GM12878 (cell line): ENCODE measurements around the gene PRR5L. TPM values are rescaled to one million over a fixed set of nuclear protein-coding genes. Genes with fewer than 3 reads are reported as not detected.

Experiments used
- ATAC-seq: fragments of 200-7000 bp; cut with Tn5 transposase; 3 replicates; pipeline ENCODE4 v1.9.1; 2020; ENCODE audit warnings: mild to moderate bottlenecking, moderate library complexity
- BruUV-seq: library from RNA; stranded (reverse); fragments of 400-500 nt; replicated peaks from 2 replicates; lab custom pipeline; 2021; lab: Mats Ljungman, UMichigan
- CTCF ChIA-PET: fragments of 300-600 bp; sonication (Branson Sonifier 250); formaldehyde crosslinking; extraction: SDS; loops from one replicate; lab custom pipeline; 2021; ENCODE audit warnings: inconsistent platforms; lab: Yijun Ruan, JAX
- POLR2A ChIA-PET: fragments of 350-600 bp; formaldehyde crosslinking; extraction: SDS; loops from one replicate; lab custom pipeline; 2021; ENCODE audit warnings: inconsistent platforms; lab: Charles Lee
- RAD21 ChIA-PET: fragments of 300-600 bp; sonication (Branson Sonifier 250); formaldehyde crosslinking; loops from one replicate; lab custom pipeline; 2023; ENCODE audit warnings: antibody characterized with exemption; ENCODE audit not compliant: unreplicated experiment; lab: Charles Lee
- SMC1A ChIA-PET: fragments of 300-600 bp; sonication (Branson Sonifier 250); formaldehyde crosslinking; loops from one replicate; lab custom pipeline; 2023; ENCODE audit not compliant: unreplicated experiment, uncharacterized antibody; lab: Charles Lee
- DNase-seq: peaks from one replicate; pipeline ENCODE4 v3.0.0-alpha.2; 2011; ENCODE audit warnings: low read depth, low spot score
- FAIRE-seq: peaks from 3 replicates; lab custom pipeline; 2011; peaks lifted over from hg19 to GRCh38; lab: Jason Lieb, UNC
- H2AFZ ChIP-seq: 2 replicates; pipeline ENCODE4 v1.6.0; 2011; ENCODE audit warnings: low read depth, low read length, control low read depth; ENCODE audit not compliant: control insufficient read depth
- H3K27ac ChIP-seq: 2 replicates; pipeline ENCODE4 v1.5.1; 2011; ENCODE audit warnings: control low read depth; ENCODE audit not compliant: control insufficient read depth, insufficient read depth
- H3K27me3 ChIP-seq, 2 experiments: replicated peaks in 1 of 2; 2 replicates each; pipeline versions ENCODE4 v1.6.0 to v1.6.1; 2011; ENCODE audit warnings: low read length in 1 of 2; ENCODE audit not compliant: control insufficient read depth in 2 of 2, insufficient read depth in 2 of 2
- H3K36me3 ChIP-seq, 2 experiments: 2 replicates each; pipeline ENCODE4 v1.5.1; 2011; ENCODE audit warnings: low read length in 1 of 2; ENCODE audit not compliant: control insufficient read depth in 2 of 2, insufficient read depth in 2 of 2
- H3K4me1 ChIP-seq: 2 replicates; pipeline ENCODE4 v1.6.1; 2011; ENCODE audit warnings: mild to moderate bottlenecking, low read length, moderate library complexity, mixed read lengths; ENCODE audit not compliant: control insufficient read depth, insufficient read depth
- H3K4me2 ChIP-seq: 2 replicates; pipeline ENCODE4 v1.6.0; 2011; ENCODE audit warnings: control low read depth; ENCODE audit not compliant: control insufficient read depth, insufficient read depth
- H3K4me3 ChIP-seq: fragments of 200-600 bp; sonication (generic); 2 replicates; pipeline ENCODE4 v1.5.1; 2016
- H3K79me2 ChIP-seq: 2 replicates; pipeline ENCODE4 v1.6.0; 2011; ENCODE audit warnings: low read length; ENCODE audit not compliant: control insufficient read depth, insufficient read depth
- H3K9ac ChIP-seq: 2 replicates; pipeline ENCODE4 v1.8.0; 2011; ENCODE audit warnings: low read length, control low read depth, mixed read lengths; ENCODE audit not compliant: control insufficient read depth, insufficient read depth
- H3K9me3 ChIP-seq: replicated peaks from 3 replicates; pipeline ENCODE4 v1.5.1; 2011; ENCODE audit warnings: mild to moderate bottlenecking, low read length; ENCODE audit not compliant: control insufficient read depth, insufficient read depth
- H4K20me1 ChIP-seq: 2 replicates; pipeline ENCODE4 v1.6.0; 2011; ENCODE audit not compliant: control insufficient read depth, insufficient read depth
- IKZF1 ChIP-seq: fragments of 450-650 bp; conservative IDR thresholded peaks from 2 replicates; pipeline ENCODE4 v1.6.1; 2017; ENCODE audit warnings: antibody characterized with exemption, mild to moderate bottlenecking
- IRF5 ChIP-seq: fragments of 450-650 bp; IDR thresholded peaks from 2 replicates; pipeline ENCODE4 v1.6.1; 2017; ENCODE audit warnings: borderline replicate concordance
- NR2F1 ChIP-seq: fragments of 450-650 bp; conservative IDR thresholded peaks from 2 replicates; pipeline ENCODE4 v1.6.1; 2017; ENCODE audit warnings: mild to moderate bottlenecking
- PRDM15 ChIP-seq: fragments of 450-650 bp; formaldehyde crosslinking; IDR thresholded peaks from 2 replicates; pipeline ENCODE4 v1.4.0; 2020; ENCODE audit warnings: mild to moderate bottlenecking, moderate library complexity
- RB1 ChIP-seq: fragments of 450-650 bp; formaldehyde crosslinking; IDR thresholded peaks from 2 replicates; pipeline ENCODE4 v1.6.1; 2017; ENCODE audit warnings: mild to moderate bottlenecking, borderline replicate concordance
- WGBS: methylation state at CpG from one replicate; pipeline ENCODE4 v1.1.6; 2016; ENCODE audit warnings: low lambda C conversion rate; ENCODE audit not compliant: insufficient replicate concordance, insufficient coverage; ENCODE audit errors: missing lambda C conversion rate; 5-methylcytosine and 5-hydroxymethylcytosine counted together
- in situ Hi-C: fragments of 300-500 bp; cut with MboI; formaldehyde crosslinking; loops from 9 replicates; pipeline ENCODE4 v1.14.3; 2018; ENCODE audit warnings: mixed read lengths
- intact Hi-C: fragments of 100-400 bp; cut with micrococcal nuclease; formaldehyde crosslinking; loops from one replicate; pipeline ENCODE4 v1.14.2; 2022; ENCODE audit not compliant: unreplicated experiment
- polyA plus RNA-seq, 11 experiments: library from polyadenylated mRNA; depleted of rRNA in 4 of 11; unstranded in 6 of 11; stranded (reverse) in 5 of 11; fragments of >200 nt; fragmentation: Nextera tagmentation in 4 of 11; fragmentation: Illumina TruSeq in 1 of 11; extraction: Ambion mirVana in 4 of 11; extraction: Trizol in 1 of 11; gene quantifications; 1 replicate in 1 of 11; 2 replicates in 10 of 11; pipeline versions ENCODE4 v1.2.1 to v1.2.3, GENCODE V29; 2011 to 2016; ENCODE audit warnings: inconsistent platforms in 2 of 11, missing spikeins in 2 of 11, low read depth in 1 of 11
- total RNA-seq, 4 experiments: library from RNA; depleted of rRNA in 3 of 4; stranded (reverse); fragments of >200 nt in 3 of 4; fragmentation: Illumina TruSeq in 1 of 4; extraction: Trizol in 1 of 4; gene quantifications; 2 replicates each; pipeline versions ENCODE4 v1.2.1 to v1.2.3, GENCODE V29; 2013 to 2021
- TF ChIP-seq, protein P1 (sequence below): fragments of 450-650 bp; conservative IDR thresholded peaks from 2 replicates; pipeline ENCODE4 v1.6.1; 2017; ENCODE audit warnings: mild to moderate bottlenecking, moderate library complexity
- TF ChIP-seq, protein P2 (sequence below): fragments of 450-650 bp; formaldehyde crosslinking; IDR thresholded peaks from 2 replicates; pipeline ENCODE4 v1.5.0; 2022; ENCODE audit warnings: mild to moderate bottlenecking, missing genetic modification characterization

PRR5L gene
- total and polyA plus RNA-seq, 10 of the 15 experiments (the other 5 are each of a cell fraction or from before 2014, with no cell fraction given), result 0.11 to 4.2 (median 0.67) TPM; not detected in 1

- TF ChIP-seq IRF5 (no peak), PRDM15 (no peak)
- TF ChIP-seq, protein P1, sequence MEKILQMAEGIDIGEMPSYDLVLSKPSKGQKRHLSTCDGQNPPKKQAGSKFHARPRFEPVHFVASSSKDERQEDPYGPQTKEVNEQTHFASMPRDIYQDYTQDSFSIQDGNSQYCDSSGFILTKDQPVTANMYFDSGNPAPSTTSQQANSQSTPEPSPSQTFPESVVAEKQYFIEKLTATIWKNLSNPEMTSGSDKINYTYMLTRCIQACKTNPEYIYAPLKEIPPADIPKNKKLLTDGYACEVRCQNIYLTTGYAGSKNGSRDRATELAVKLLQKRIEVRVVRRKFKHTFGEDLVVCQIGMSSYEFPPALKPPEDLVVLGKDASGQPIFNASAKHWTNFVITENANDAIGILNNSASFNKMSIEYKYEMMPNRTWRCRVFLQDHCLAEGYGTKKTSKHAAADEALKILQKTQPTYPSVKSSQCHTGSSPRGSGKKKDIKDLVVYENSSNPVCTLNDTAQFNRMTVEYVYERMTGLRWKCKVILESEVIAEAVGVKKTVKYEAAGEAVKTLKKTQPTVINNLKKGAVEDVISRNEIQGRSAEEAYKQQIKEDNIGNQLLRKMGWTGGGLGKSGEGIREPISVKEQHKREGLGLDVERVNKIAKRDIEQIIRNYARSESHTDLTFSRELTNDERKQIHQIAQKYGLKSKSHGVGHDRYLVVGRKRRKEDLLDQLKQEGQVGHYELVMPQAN, result no peak
Observed at GRCh38 chr11:36343436-36343835, 47.3 kb downstream of the PRR5L start (continued).

GRCh38 chr11:36345084-36345511, 49.0 kb downstream of the PRR5L start:
- FAIRE-seq, result no peak
- Histone ChIP-seq H3K79me2 (no peaks in the 10 kb centered on the region), H3K27me3 (no peaks in the 10 kb centered on the region; a peak in 1 of 4 replicates), H3K9me3 (no peaks in the 10 kb centered on the region), H3K4me3 (no peak overlapping the region), H2AFZ (no peak overlapping the region), H3K36me3 (no peaks in the 10 kb centered on the region), H3K4me2 (no peak overlapping the region), H3K27ac (no peak overlapping the region), H4K20me1 (no peaks in the 10 kb centered on the region), H3K9ac (no peak overlapping the region), H3K4me1 (no peaks in the 10 kb centered on the region; the same call in 1 of the 2 replicates)
- DNase-seq, result no peak
- ChIA-PET SMC1A (interaction anchor here (0.7 kb wide), 1 partner anchor 9 kb away, joined by 4 read pairs; no protein-coding TSS in a partner anchor), CTCF (no interaction called here), RAD21 (no interaction called here), POLR2A (no interaction called here)
- no TSS peak for BruUV-seq
- in situ Hi-C loops, result no loop called here
- WGBS, result 44% methylated on average over 11 of the region's 11 CpGs
- intact Hi-C loops, result no loop called here
- no peak for ATAC-seq
- TF ChIP-seq IKZF1 (no peak), IRF5 (no peak), RB1 (no peak), NR2F1 (no peak)
- TF ChIP-seq, protein P2, sequence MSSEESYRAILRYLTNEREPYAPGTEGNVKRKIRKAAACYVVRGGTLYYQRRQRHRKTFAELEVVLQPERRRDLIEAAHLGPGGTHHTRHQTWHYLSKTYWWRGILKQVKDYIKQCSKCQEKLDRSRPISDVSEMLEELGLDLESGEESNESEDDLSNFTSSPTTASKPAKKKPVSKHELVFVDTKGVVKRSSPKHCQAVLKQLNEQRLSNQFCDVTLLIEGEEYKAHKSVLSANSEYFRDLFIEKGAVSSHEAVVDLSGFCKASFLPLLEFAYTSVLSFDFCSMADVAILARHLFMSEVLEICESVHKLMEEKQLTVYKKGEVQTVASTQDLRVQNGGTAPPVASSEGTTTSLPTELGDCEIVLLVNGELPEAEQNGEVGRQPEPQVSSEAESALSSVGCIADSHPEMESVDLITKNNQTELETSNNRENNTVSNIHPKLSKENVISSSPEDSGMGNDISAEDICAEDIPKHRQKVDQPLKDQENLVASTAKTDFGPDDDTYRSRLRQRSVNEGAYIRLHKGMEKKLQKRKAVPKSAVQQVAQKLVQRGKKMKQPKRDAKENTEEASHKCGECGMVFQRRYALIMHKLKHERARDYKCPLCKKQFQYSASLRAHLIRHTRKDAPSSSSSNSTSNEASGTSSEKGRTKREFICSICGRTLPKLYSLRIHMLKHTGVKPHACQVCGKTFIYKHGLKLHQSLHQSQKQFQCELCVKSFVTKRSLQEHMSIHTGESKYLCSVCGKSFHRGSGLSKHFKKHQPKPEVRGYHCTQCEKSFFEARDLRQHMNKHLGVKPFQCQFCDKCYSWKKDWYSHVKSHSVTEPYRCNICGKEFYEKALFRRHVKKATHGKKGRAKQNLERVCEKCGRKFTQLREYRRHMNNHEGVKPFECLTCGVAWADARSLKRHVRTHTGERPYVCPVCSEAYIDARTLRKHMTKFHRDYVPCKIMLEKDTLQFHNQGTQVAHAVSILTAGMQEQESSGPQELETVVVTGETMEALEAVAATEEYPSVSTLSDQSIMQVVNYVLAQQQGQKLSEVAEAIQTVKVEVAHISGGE (CRISPR knock-in tag), result no peak
